Natural killer cell (primary cell): Measurements from ENCODE around the gene SCN3B. TPM values are rescaled to one million over a fixed set of nuclear protein-coding genes. Genes with fewer than 3 reads are reported as not detected.

Experiments
- ATAC-seq, 3 donors: fragments of 150-1000 bp in 2 of 3; fragments of 200-7000 bp in 1 of 3; cut with Tn5 transposase; 1 replicate in 1 of 3; 2 replicates in 2 of 3; pipeline ENCODE4 v1.10.0; 2021; ENCODE audit warnings: mild to moderate bottlenecking in 2 of 3, moderate library complexity in 2 of 3
- DNase-seq, 2 donors: peaks; one replicate each; pipeline versions ENCODE4 v3.0.0 to v3.0.0-alpha.2; 2013 to 2021; ENCODE audit warnings: mixed read lengths in 1 of 2
- H3K27ac ChIP-seq: one replicate; pipeline ENCODE4 v1.5.1; 2013; ENCODE audit warnings: mild to moderate bottlenecking, low read length
- H3K27me3 ChIP-seq: one replicate; pipeline ENCODE4 v1.6.1; 2013; ENCODE audit warnings: low read length; ENCODE audit not compliant: control insufficient read depth, insufficient read depth
- H3K36me3 ChIP-seq: one replicate; pipeline ENCODE4 v1.6.1; 2013; ENCODE audit warnings: low read length; ENCODE audit not compliant: control insufficient read depth, insufficient read depth
- H3K4me1 ChIP-seq: one replicate; pipeline ENCODE4 v1.6.1; 2013; ENCODE audit warnings: low read length; ENCODE audit not compliant: control insufficient read depth, insufficient read depth
- H3K4me3 ChIP-seq: one replicate; pipeline ENCODE4 v1.5.1; 2013; ENCODE audit warnings: low read length
- H3K9me3 ChIP-seq: one replicate; pipeline ENCODE4 v1.6.1; 2013; ENCODE audit warnings: low read length; ENCODE audit not compliant: control insufficient read depth, insufficient read depth
- H3K27ac Mint-ChIP-seq, 2 donors: one replicate each; pipeline ENCODE4 v1.8.0; 2022; ENCODE audit warnings: mild to moderate bottlenecking in 2 of 2, mixed read lengths in 2 of 2, moderate library complexity in 1 of 2
- H3K27me3 Mint-ChIP-seq, 2 donors: one replicate each; pipeline ENCODE4 v1.8.0; 2022; ENCODE audit warnings: low read depth in 2 of 2, mixed read lengths in 2 of 2
- H3K36me3 Mint-ChIP-seq: one replicate; pipeline ENCODE4 v1.8.0; 2022; ENCODE audit warnings: mixed read lengths
- H3K4me1 Mint-ChIP-seq, 2 donors: one replicate each; pipeline ENCODE4 v1.8.0; 2022; ENCODE audit warnings: mixed read lengths in 2 of 2
- H3K4me3 Mint-ChIP-seq: one replicate; pipeline ENCODE4 v1.8.0; 2022; ENCODE audit warnings: mild to moderate bottlenecking, moderate library complexity, mixed read lengths
- H3K9me3 Mint-ChIP-seq, 2 donors: one replicate each; pipeline ENCODE4 v1.8.0; 2022; ENCODE audit warnings: mixed read lengths in 2 of 2
- WGBS: methylation state at CpG from one replicate; pipeline ENCODE4 v1.1.7; 2013; ENCODE audit warnings: missing lambda C conversion rate; ENCODE audit not compliant: insufficient coverage; 5-methylcytosine and 5-hydroxymethylcytosine counted together
- intact Hi-C: fragments of 100-400 bp; cut with micrococcal nuclease; formaldehyde crosslinking; loops from one replicate; pipeline ENCODE4 v1.14.2; 2022
- total RNA-seq, 4 donors: library from RNA; stranded (reverse); fragments of 120-200 nt in 1 of 4; gene quantifications; one replicate each; pipeline versions ENCODE4 v1.2.3 to v1.2.4, GENCODE V29; 2013 to 2022
- TF ChIP-seq, protein P1 (sequence below): fragments of 200-600 bp; IDR thresholded peaks from one replicate; pipeline ENCODE4 v1.8.0; 2022; ENCODE audit warnings: antibody characterized with exemption

The SCN3B gene
- total RNA-seq, 3 donors from 2014 or later (not counting 1 experiment from before 2014, with no cell fraction given) = not detected

DNA sequence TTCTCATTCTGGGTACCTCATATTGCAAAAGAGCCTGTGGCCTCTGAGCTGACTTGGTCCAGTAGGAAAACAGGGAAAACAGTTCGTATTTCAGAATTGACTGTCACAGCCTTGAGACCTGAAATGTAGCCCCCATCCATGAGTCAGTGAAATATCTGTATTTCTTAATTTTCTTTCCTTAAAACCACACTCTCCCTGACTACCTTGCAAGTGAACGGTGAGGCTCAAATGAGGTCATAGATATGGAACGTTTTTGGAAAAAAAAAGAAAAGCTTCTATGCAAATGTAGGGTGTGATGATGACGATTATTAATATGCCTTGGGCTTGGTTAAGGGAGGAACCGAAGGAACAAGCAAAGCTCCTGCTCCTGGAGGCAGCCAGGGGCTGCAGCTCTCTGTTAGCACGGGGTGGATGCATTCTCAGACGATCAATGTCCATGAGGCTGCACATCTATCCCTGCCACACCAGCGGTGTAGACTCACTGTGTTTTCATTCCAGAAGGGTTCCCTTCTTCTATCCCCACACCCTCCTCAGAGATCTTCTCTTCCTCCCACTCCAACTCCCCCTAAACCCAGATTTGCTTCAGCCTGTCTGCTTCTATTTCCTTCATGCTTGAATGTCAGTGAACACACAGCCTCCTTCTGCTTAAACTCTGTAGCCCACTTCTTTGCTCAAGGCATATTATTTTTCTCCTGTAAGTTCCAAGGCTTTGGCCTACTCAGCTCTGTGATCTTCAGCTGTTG is 29.2 kb upstream of the SCN3B start:
- no peaks in the 10 kb centered on the region for H3K9me3 ChIP-seq
- H3K4me1 ChIP-seq = no peaks in the 10 kb centered on the region
- WGBS = 64% methylated on average over 8 of the region's 8 CpGs
- intact Hi-C loops = no loop called here
- Mint-ChIP-seq H3K4me3 (no peak overlapping the region), H3K4me1 (no peaks in the 10 kb centered on the region), H3K27ac (no peak overlapping the region), H3K9me3 (no peaks in the 10 kb centered on the region), H3K36me3 (no peaks in the 10 kb centered on the region), H3K27me3 (peaks cover 15 to 38% of the 10 kb centered on the region in 2 donors)
- TF ChIP-seq, protein P1, sequence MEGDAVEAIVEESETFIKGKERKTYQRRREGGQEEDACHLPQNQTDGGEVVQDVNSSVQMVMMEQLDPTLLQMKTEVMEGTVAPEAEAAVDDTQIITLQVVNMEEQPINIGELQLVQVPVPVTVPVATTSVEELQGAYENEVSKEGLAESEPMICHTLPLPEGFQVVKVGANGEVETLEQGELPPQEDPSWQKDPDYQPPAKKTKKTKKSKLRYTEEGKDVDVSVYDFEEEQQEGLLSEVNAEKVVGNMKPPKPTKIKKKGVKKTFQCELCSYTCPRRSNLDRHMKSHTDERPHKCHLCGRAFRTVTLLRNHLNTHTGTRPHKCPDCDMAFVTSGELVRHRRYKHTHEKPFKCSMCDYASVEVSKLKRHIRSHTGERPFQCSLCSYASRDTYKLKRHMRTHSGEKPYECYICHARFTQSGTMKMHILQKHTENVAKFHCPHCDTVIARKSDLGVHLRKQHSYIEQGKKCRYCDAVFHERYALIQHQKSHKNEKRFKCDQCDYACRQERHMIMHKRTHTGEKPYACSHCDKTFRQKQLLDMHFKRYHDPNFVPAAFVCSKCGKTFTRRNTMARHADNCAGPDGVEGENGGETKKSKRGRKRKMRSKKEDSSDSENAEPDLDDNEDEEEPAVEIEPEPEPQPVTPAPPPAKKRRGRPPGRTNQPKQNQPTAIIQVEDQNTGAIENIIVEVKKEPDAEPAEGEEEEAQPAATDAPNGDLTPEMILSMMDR = no peak
- H3K36me3 ChIP-seq = no peaks in the 10 kb centered on the region
- H3K27me3 ChIP-seq = no peaks in the 10 kb centered on the region
- no peak for ATAC-seq
- no peak for DNase-seq
- no peak overlapping the region for H3K4me3 ChIP-seq
- no peak overlapping the region for H3K27ac ChIP-seq

DNA sequence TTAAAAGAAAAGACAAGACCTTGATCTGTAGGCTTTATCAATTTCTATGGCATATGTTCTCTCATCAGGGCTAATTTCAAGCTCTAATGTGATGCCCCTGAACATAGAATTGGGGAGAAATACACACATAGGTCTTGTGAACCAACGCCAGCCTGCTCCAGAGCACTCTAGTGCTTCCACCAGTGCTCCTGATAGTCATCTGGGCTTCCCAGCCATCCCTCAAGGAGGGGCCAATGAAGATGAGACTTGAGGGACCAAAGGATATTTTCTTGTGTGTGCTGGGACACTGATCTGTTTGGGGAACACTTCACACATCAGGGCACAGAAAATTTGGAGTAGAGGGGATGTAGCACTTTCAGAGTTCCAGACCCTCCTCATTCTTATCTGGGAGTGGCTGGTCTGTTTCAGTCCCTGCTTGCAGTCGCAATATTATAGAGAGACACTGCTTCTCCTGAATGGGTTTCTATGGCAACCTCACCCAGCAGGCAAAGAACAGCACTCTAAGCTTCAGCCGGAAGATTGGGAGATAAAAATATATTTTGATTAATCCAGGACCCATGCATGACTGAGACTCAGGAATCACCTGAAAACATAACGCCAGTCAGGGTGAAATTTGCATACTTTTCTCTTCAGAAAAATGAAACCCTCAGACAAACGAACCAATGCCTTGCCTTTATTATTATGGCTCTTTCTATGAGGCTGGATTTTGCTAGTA is 28.4 kb upstream of the SCN3B start:
- 62% methylated on average over 5 of the region's 5 CpGs for WGBS
- Mint-ChIP-seq H3K36me3 (no peaks in the 10 kb centered on the region), H3K27me3 (peaks cover 14 to 34% of the 10 kb centered on the region in 2 donors), H3K4me3 (no peak overlapping the region), H3K9me3 (no peaks in the 10 kb centered on the region), H3K27ac (no peak overlapping the region), H3K4me1 (no peaks in the 10 kb centered on the region)
- Histone ChIP-seq H3K4me3 (no peak overlapping the region), H3K27ac (no peak overlapping the region), H3K27me3 (no peaks in the 10 kb centered on the region), H3K36me3 (no peaks in the 10 kb centered on the region), H3K4me1 (no peaks in the 10 kb centered on the region), H3K9me3 (no peaks in the 10 kb centered on the region)
- DNase-seq (no peak), ATAC-seq (no peak)
- intact Hi-C loops = no loop called here
- TF ChIP-seq, protein P1 = no peak

DNA sequence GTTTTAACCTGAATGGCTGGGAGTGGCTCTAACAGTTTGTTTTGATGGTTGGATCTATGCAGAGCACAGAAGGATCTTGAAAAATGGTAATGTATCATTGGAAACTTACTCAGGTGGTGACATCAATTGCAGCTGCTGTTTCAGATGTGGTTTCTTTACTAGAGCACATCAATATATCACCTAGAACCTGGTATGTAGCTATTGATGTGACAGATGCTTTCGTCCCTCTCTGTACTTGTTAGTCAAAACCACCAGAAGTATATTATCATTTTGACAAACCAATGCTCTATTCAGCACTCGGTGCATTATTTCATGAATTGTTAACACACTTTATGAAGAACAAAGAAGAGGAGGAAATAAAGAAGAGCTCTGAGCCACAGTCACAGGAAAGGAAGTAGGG is 26.6 kb upstream of the SCN3B start:
- Histone ChIP-seq H3K4me3 (no peak overlapping the region), H3K27ac (no peak overlapping the region), H3K4me1 (no peaks in the 10 kb centered on the region), H3K9me3 (no peaks in the 10 kb centered on the region), H3K27me3 (peaks cover 5% of the 10 kb centered on the region), H3K36me3 (no peaks in the 10 kb centered on the region)
- ATAC-seq = peak in 1 of 3 donors; percentile 40
- H3K4me1 Mint-ChIP-seq = no peaks in the 10 kb centered on the region
- no CpG with 5 or more reads among the region's 2 CpGs for WGBS
- peak in 1 of 2 donors; percentile 76 for DNase-seq
- peaks cover 8 to 26% of the 10 kb centered on the region in 2 donors for H3K27me3 Mint-ChIP-seq
- H3K4me3 Mint-ChIP-seq = no peak overlapping the region
- intact Hi-C loops = no loop called here
- TF ChIP-seq, protein P1 = no peak
- H3K27ac Mint-ChIP-seq = no peak overlapping the region
- H3K9me3 Mint-ChIP-seq = no peaks in the 10 kb centered on the region
- H3K36me3 Mint-ChIP-seq = no peaks in the 10 kb centered on the region
